Iris pigment epithelial cell (primary cell): Measurements from ENCODE around the gene ZNF385C.

ENCODE experiments used
- DNase-seq: peaks from one replicate; pipeline ENCODE4 v3.0.0-alpha.2; 2011; ENCODE audit warnings: low read depth

The ZNF385C gene

GRCh38 chr17:41988418-41988817 is 109.9 kb downstream of the ZNF385C start:
- DNase-seq = no peak

GRCh38 chr17:41987642-41988041 is 110.6 kb downstream of the ZNF385C start:
- no peak for DNase-seq

GRCh38 chr17:41986634-41987033 is 111.6 kb downstream of the ZNF385C start:
- no peak for DNase-seq

GRCh38 chr17:41985919-41986318 is 112.4 kb downstream of the ZNF385C start:
- DNase-seq = no peak

- DNase-seq = no peak
Observed at GRCh38 chr17:41984454-41984853, 113.8 kb downstream of the ZNF385C start.

- peak; percentile 64 for DNase-seq
Observed at GRCh38 chr17:41982026-41982760, 116.1 kb downstream of the ZNF385C start.

GRCh38 chr17:41977991-41978390 is 120.3 kb downstream of the ZNF385C start:
- no peak for DNase-seq

GRCh38 chr17:41976142-41976768 is 122.0 kb downstream of the ZNF385C start:
- no peak for DNase-seq
